OCI-LY3 (cell line): ENCODE measurements around the gene CDK3.

Experiments used
- H2AFZ ChIP-seq: fragments of 200-600, 300-600 bp; shearing (Covaris generic); 2 replicates; pipeline ENCODE4 v1.6.0; 2014; ENCODE audit warnings: antibody characterized with exemption, low read depth, low read length
- H3K27ac ChIP-seq: fragments of 200-600, 300-600 bp; sonication (generic); 2 replicates; pipeline ENCODE4 v1.5.1; 2014; ENCODE audit warnings: mild to moderate bottlenecking, low read length, moderate library complexity, mixed read lengths
- H3K27me3 ChIP-seq: fragments of 200-600, 300-600 bp; sonication (generic); 2 replicates; pipeline ENCODE4 v1.6.1; 2014; ENCODE audit warnings: low read depth, low read length, mixed read lengths
- H3K36me3 ChIP-seq: fragments of 200-600, 300-600 bp; sonication (generic); replicated peaks from 2 replicates; pipeline ENCODE3; 2014; ENCODE audit warnings: low read depth, low read length, mixed read lengths
- H3K4me1 ChIP-seq: fragments of 300-600, 200-600 bp; sonication (generic); 2 replicates; pipeline ENCODE4 v1.6.1; 2014; ENCODE audit warnings: low read length, mixed read lengths
- H3K4me2 ChIP-seq: fragments of 200-600, 300-600 bp; sonication (generic); 2 replicates; pipeline ENCODE4 v1.6.1; 2014; ENCODE audit warnings: low read length, mixed read lengths
- H3K4me3 ChIP-seq: fragments of 300-600, 200-600 bp; sonication (generic); 2 replicates; pipeline ENCODE4 v1.5.1; 2014; ENCODE audit warnings: antibody characterized with exemption, mild to moderate bottlenecking, low read length, moderate library complexity
- H3K79me2 ChIP-seq: fragments of 300-600, 200-600 bp; shearing (Covaris generic); 2 replicates; pipeline ENCODE4 v1.6.1; 2014; ENCODE audit warnings: mild to moderate bottlenecking, low read length, mixed read lengths
- H3K9ac ChIP-seq: fragments of 300-600, 200-600 bp; shearing (Covaris generic); 2 replicates; pipeline ENCODE4 v1.6.0; 2014; ENCODE audit warnings: mild to moderate bottlenecking, low read length, moderate library complexity
- H3K9me3 ChIP-seq: fragments of 200-600, 300-600 bp; shearing (Covaris generic); 2 replicates; pipeline ENCODE4 v1.6.1; 2014; ENCODE audit warnings: low read length, mixed read lengths; ENCODE audit not compliant: insufficient read depth
- H4K20me1 ChIP-seq: fragments of 200-600, 300-600 bp; sonication (generic); 2 replicates; pipeline ENCODE4 v1.6.1; 2016; ENCODE audit warnings: low read length, mixed read lengths; ENCODE audit not compliant: insufficient read depth
- EZH2phosphoT487 ChIP-seq: fragments of 200-600 bp; shearing (Covaris generic); IDR thresholded peaks from 2 replicates; pipeline ENCODE4 v1.6.1; 2018; ENCODE audit warnings: antibody characterized with exemption, mixed run types, low read depth
- TF ChIP-seq, protein P1 (sequence below): fragments of 200-600, 300-600 bp; sonication (generic); IDR thresholded peaks from 2 replicates; pipeline ENCODE4 v1.5.1; 2014; ENCODE audit warnings: antibody characterized with exemption, low read length, low read depth

CDK3 gene

DNA sequence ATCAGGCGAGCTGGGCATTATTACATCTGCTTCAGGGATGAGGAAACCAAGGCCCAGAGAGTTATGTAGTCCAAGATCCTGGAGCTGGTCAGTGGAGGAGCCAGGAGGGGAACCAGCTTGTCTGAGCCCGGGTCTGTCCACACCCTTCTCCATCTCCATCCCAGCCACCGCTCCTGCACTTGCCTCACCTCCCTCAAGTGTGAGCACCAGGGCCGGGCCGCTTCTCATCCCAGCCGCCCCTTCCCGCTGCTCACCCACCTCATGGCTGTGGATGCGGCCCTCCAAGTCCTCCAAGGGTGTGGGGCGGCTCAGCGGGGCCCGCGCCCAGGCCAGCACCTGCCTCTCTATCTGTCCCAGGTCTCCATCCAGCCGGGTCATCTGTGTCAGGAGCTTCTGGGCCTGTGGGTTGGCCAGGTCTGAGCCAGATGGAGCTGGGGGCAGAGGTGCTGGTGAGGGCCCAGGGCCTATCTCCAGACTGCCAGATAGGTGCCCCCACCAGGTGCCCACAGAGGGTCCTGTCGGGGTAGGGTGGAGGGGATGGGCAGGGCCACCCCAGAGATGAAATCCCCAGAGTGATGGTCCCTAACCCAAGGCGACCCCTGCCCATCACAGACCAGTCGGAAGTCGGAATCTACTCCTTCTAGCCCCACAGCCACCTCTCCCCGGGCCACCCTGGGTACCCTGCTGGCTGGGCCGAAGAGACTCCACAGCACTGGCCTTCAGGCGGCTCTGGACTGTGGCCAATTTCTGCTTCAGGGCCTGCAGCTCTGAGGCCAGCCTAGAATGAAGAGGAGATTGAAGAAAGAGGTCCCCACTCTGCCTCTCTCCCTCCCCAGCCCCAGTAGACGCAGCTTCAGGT, 17.1 kb downstream of the CDK3 start:
- Histone ChIP-seq H3K4me3 (no peak overlapping the region), H2AFZ (no peak overlapping the region), H4K20me1 (no peaks in the 10 kb centered on the region), H3K27ac (no peak overlapping the region), H3K9me3 (no peaks in the 10 kb centered on the region), H3K27me3 (no peaks in the 10 kb centered on the region), H3K9ac (no peak overlapping the region), H3K36me3 (no peaks in the 10 kb centered on the region), H3K79me2 (no peaks in the 10 kb centered on the region), H3K4me2 (no peak overlapping the region), H3K4me1 (peaks cover 7% of the 10 kb centered on the region; the same call in 1 of the 2 replicates)
- no peak for TF ChIP-seq EZH2phosphoT487
- TF ChIP-seq, protein P1, sequence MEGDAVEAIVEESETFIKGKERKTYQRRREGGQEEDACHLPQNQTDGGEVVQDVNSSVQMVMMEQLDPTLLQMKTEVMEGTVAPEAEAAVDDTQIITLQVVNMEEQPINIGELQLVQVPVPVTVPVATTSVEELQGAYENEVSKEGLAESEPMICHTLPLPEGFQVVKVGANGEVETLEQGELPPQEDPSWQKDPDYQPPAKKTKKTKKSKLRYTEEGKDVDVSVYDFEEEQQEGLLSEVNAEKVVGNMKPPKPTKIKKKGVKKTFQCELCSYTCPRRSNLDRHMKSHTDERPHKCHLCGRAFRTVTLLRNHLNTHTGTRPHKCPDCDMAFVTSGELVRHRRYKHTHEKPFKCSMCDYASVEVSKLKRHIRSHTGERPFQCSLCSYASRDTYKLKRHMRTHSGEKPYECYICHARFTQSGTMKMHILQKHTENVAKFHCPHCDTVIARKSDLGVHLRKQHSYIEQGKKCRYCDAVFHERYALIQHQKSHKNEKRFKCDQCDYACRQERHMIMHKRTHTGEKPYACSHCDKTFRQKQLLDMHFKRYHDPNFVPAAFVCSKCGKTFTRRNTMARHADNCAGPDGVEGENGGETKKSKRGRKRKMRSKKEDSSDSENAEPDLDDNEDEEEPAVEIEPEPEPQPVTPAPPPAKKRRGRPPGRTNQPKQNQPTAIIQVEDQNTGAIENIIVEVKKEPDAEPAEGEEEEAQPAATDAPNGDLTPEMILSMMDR: no peak

GRCh38 chr17:76018340-76018680, 17.7 kb downstream of the CDK3 start:
- TF ChIP-seq, protein P1: no peak
- no peak for TF ChIP-seq EZH2phosphoT487
- H3K4me3 ChIP-seq: no peak overlapping the region
- H3K36me3 ChIP-seq: no peaks in the 10 kb centered on the region
- H3K27ac ChIP-seq: no peak overlapping the region
- H3K27me3 ChIP-seq: no peaks in the 10 kb centered on the region
- H3K4me2 ChIP-seq: no peak overlapping the region
- peaks cover 7% of the 10 kb centered on the region; the same call in 1 of the 2 replicates for H3K4me1 ChIP-seq
- no peak overlapping the region for H2AFZ ChIP-seq
- no peaks in the 10 kb centered on the region for H3K9me3 ChIP-seq
- H4K20me1 ChIP-seq: no peaks in the 10 kb centered on the region
- no peak overlapping the region for H3K9ac ChIP-seq
- no peaks in the 10 kb centered on the region for H3K79me2 ChIP-seq

GRCh38 chr17:76018801-76019200, 18.1 kb downstream of the CDK3 start:
- Histone ChIP-seq H3K4me1 (peaks cover 7% of the 10 kb centered on the region; the same call in 1 of the 2 replicates), H2AFZ (no peak overlapping the region), H3K9ac (no peak overlapping the region), H3K27me3 (no peaks in the 10 kb centered on the region), H3K4me3 (no peak overlapping the region), H3K4me2 (no peak overlapping the region), H4K20me1 (no peaks in the 10 kb centered on the region), H3K36me3 (no peaks in the 10 kb centered on the region), H3K9me3 (no peaks in the 10 kb centered on the region), H3K79me2 (no peaks in the 10 kb centered on the region), H3K27ac (no peak overlapping the region)
- TF ChIP-seq, protein P1: no peak
- no peak for TF ChIP-seq EZH2phosphoT487

GRCh38 chr17:76019833-76020467, 19.3 kb downstream of the CDK3 start:
- no peak overlapping the region for H3K27ac ChIP-seq
- no peak overlapping the region for H3K4me3 ChIP-seq
- H3K4me1 ChIP-seq: no peaks in the 10 kb centered on the region
- no peak overlapping the region for H3K4me2 ChIP-seq
- H3K79me2 ChIP-seq: no peaks in the 10 kb centered on the region
- TF ChIP-seq, protein P1: no peak
- TF ChIP-seq EZH2phosphoT487: no peak
- no peak overlapping the region for H3K9ac ChIP-seq
- H3K27me3 ChIP-seq: no peaks in the 10 kb centered on the region
- no peak overlapping the region for H2AFZ ChIP-seq
- H4K20me1 ChIP-seq: no peaks in the 10 kb centered on the region
- H3K9me3 ChIP-seq: no peaks in the 10 kb centered on the region
- no peaks in the 10 kb centered on the region for H3K36me3 ChIP-seq
